Endothelial cell of umbilical vein (primary cell): ENCODE results near the gene ARMH1. TPM values are rescaled to one million over a fixed set of nuclear protein-coding genes. Genes with fewer than 3 reads are reported as not detected.

Source experiments
- BruUV-seq: library from RNA; stranded (reverse); fragments of 400-500 nt; replicated peaks from 2 replicates; lab custom pipeline; 2021; lab: Mats Ljungman, UMichigan
- CTCF ChIA-PET: fragments of 300-600, 350-600 bp; sonication (Branson Sonifier 250); formaldehyde crosslinking; loops from one replicate; lab custom pipeline; 2021; ENCODE audit warnings: antibody characterized with exemption, inconsistent platforms; lab: Charles Lee
- POLR2A ChIA-PET: fragments of 300-600, 350-600 bp; sonication (Branson Sonifier 250); formaldehyde crosslinking; loops from one replicate; lab custom pipeline; 2021; ENCODE audit warnings: antibody characterized with exemption, inconsistent platforms; lab: Charles Lee
- DNase-seq: peaks from one replicate; pipeline ENCODE4 v3.0.0-alpha.2; 2011; ENCODE audit warnings: low read depth, low spot score
- FAIRE-seq: peaks from 2 replicates; lab custom pipeline; 2011; peaks lifted over from hg19 to GRCh38; lab: Jason Lieb, UNC
- H2AFZ ChIP-seq: 2 replicates; pipeline ENCODE4 v1.6.0; 2012; ENCODE audit warnings: low read depth, low read length, control low read depth, inconsistent platforms
- H3K27ac ChIP-seq: 2 replicates; pipeline ENCODE4 v1.5.1; 2011; ENCODE audit warnings: low read depth, mild to moderate bottlenecking, control low read depth, low read length, moderate library complexity; ENCODE audit not compliant: insufficient read depth
- H3K27me3 ChIP-seq, 2 experiments: 2 replicates each; pipeline versions ENCODE4 v1.6.0 to v1.6.1; 2011; ENCODE audit warnings: low read length in 2 of 2, mixed read lengths in 1 of 2; ENCODE audit not compliant: control insufficient read depth in 2 of 2, insufficient read depth in 2 of 2
- H3K36me3 ChIP-seq, 2 experiments: 2 replicates in 1 of 2; 3 replicates in 1 of 2; pipeline ENCODE4 v1.5.1; 2011; ENCODE audit warnings: low read length in 2 of 2, mild to moderate bottlenecking in 1 of 2, moderate library complexity in 1 of 2; ENCODE audit not compliant: control insufficient read depth in 2 of 2, insufficient read depth in 2 of 2; ENCODE audit errors: extremely low read depth in 1 of 2
- H3K4me1 ChIP-seq: 3 replicates; pipeline ENCODE4 v1.5.1; 2011; ENCODE audit warnings: mild to moderate bottlenecking, low read length; ENCODE audit not compliant: control insufficient read depth, insufficient read depth; ENCODE audit errors: extremely low read depth
- H3K4me2 ChIP-seq: 2 replicates; pipeline ENCODE4 v1.6.1; 2011; ENCODE audit warnings: low read length, control low read depth, mixed read lengths; ENCODE audit not compliant: insufficient read depth
- H3K4me3 ChIP-seq, 3 experiments: fragments of 200-600 bp in 1 of 3; sonication (generic), shearing (Covaris generic) in 1 of 3; replicated peaks in 1 of 3; 2 replicates each; pipeline ENCODE4 v1.5.1; 2011 to 2016; ENCODE audit warnings: control low read depth in 3 of 3, low read length in 3 of 3, mild to moderate bottlenecking in 2 of 3, inconsistent platforms in 1 of 3, low read depth in 1 of 3, moderate library complexity in 1 of 3; ENCODE audit not compliant: insufficient read depth in 1 of 3
- H3K79me2 ChIP-seq: 2 replicates; pipeline ENCODE4 v1.6.0; 2012; ENCODE audit warnings: low read length, inconsistent platforms; ENCODE audit not compliant: control insufficient read depth, insufficient read depth
- H3K9ac ChIP-seq: replicated peaks from 2 replicates; pipeline ENCODE3; 2011; ENCODE audit warnings: low read length, control low read depth; ENCODE audit not compliant: insufficient read depth; ENCODE audit errors: extremely low read depth
- H3K9me1 ChIP-seq: replicated peaks from 3 replicates; pipeline ENCODE4 v1.6.0; 2011; ENCODE audit warnings: mild to moderate bottlenecking, low read length; ENCODE audit not compliant: control insufficient read depth, insufficient read depth; ENCODE audit errors: extremely low read depth
- H3K9me3 ChIP-seq: replicated peaks from 2 replicates; pipeline ENCODE4 v1.5.1; 2012; ENCODE audit warnings: low read length, inconsistent platforms; ENCODE audit not compliant: control insufficient read depth, insufficient read depth
- H4K20me1 ChIP-seq: replicated peaks from 2 replicates; pipeline ENCODE3; 2011; ENCODE audit warnings: mild to moderate bottlenecking, low read length; ENCODE audit not compliant: control insufficient read depth, insufficient read depth; ENCODE audit errors: extremely low read depth
- EZH2 ChIP-seq: IDR thresholded peaks from 2 replicates; pipeline ENCODE4 v1.6.1; 2012; ENCODE audit warnings: borderline replicate concordance, low read depth, mild to moderate bottlenecking, moderate library complexity, low read length, inconsistent platforms; ENCODE audit not compliant: severe bottlenecking
- FOS ChIP-seq: IDR thresholded peaks from 2 replicates; pipeline ENCODE4 v1.6.1; 2011; ENCODE audit warnings: mild to moderate bottlenecking, low read length, moderate library complexity, borderline replicate concordance; ENCODE audit not compliant: insufficient read depth
- GATA2 ChIP-seq: IDR thresholded peaks from 2 replicates; pipeline ENCODE4 v1.7.0; 2011; ENCODE audit warnings: low read depth, mild to moderate bottlenecking, moderate library complexity, mixed read lengths, low read length; ENCODE audit not compliant: insufficient read length, insufficient read depth
- JUN ChIP-seq: IDR thresholded peaks from 2 replicates; pipeline ENCODE4 v1.6.1; 2011; ENCODE audit warnings: borderline replicate concordance, low read depth; ENCODE audit not compliant: insufficient read length, insufficient read depth
- MYC ChIP-seq: IDR thresholded peaks from one replicate; pipeline ENCODE4 v1.6.1; 2011; ENCODE audit warnings: mild to moderate bottlenecking, low read depth, low read length
- POLR2A ChIP-seq: IDR thresholded peaks from 2 replicates; pipeline ENCODE4 v1.6.1; 2012; ENCODE audit warnings: low read depth, mild to moderate bottlenecking, control low read depth, low read length
- POLR2AphosphoS5 ChIP-seq: IDR thresholded peaks from 2 replicates; pipeline ENCODE4 v1.6.1; 2012; ENCODE audit warnings: low read depth, mild to moderate bottlenecking, control low read depth, low read length, moderate library complexity; ENCODE audit not compliant: insufficient read depth
- dilution Hi-C: fragments of 300-500 bp; cut with MboI; formaldehyde crosslinking; loops from one replicate; pipeline ENCODE4 v1.15.0; 2019; ENCODE audit warnings: low sequenced_read_pairs; ENCODE audit not compliant: extremely low pct_ligation_motif_present
- intact Hi-C: fragments of 100-400 bp; cut with micrococcal nuclease; formaldehyde crosslinking; loops from one replicate; pipeline ENCODE4 v1.10.0; 2022
- polyA plus RNA-seq, 4 experiments: library from polyadenylated mRNA; depleted of rRNA in 3 of 4; stranded (reverse) in 3 of 4; unstranded in 1 of 4; fragments of >200 nt; gene quantifications; 2 replicates each; pipeline versions ENCODE4 v1.2.1 to v1.2.3, GENCODE V29; 2011 to 2012; ENCODE audit warnings: missing spikeins in 1 of 4
- total RNA-seq: library from RNA; stranded (reverse); gene quantifications from 2 replicates; pipeline ENCODE4 v1.2.3, GENCODE V29; 2021
- TF ChIP-seq, protein P1 (sequence below), 2 donors: IDR thresholded peaks; 1 replicate in 1 of 2; 2 replicates in 1 of 2; pipeline ENCODE4 v1.5.1; 2011; ENCODE audit warnings: low read length in 2 of 2, mild to moderate bottlenecking in 2 of 2, moderate library complexity in 2 of 2, control low read depth in 1 of 2, inconsistent platforms in 1 of 2, low read depth in 1 of 2; ENCODE audit not compliant: insufficient read depth in 1 of 2; ENCODE audit errors: extremely low read depth in 1 of 2
- TF ChIP-seq, protein P2 (sequence below): IDR thresholded peaks from 2 replicates; pipeline ENCODE4 v1.6.1; 2011; ENCODE audit not compliant: insufficient read depth, insufficient read length

ARMH1 gene
- total and polyA plus RNA-seq, 2 donors (not counting 3 experiments of a cell fraction or from before 2014, with no cell fraction given): 0.17 TPM; not detected in 1

DNA sequence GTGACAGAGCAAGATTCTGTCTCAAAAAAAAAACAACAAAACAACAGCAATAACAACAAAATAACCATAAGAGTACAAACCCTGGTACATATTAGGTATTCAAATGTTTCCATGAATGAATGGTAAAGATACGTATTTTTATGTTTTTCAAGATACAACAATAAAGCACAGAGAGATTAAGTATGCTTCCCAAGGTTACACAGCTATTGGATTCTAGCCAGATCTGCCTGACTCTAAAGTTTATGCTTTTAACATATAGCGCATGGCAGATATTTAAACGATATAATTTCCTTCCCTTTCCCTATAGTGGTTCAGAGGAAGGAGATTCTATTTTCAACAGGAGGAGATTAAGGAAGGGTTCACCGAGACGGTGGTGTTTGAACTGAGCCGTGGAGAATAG, 31.0 kb downstream of the ARMH1 start:
- no peak for TF ChIP-seq JUN
- TF ChIP-seq EZH2: no peak
- no peak for TF ChIP-seq POLR2A
- TF ChIP-seq FOS: no peak
- no peak for TF ChIP-seq MYC
- TF ChIP-seq GATA2: no peak
- TF ChIP-seq, protein P1, sequence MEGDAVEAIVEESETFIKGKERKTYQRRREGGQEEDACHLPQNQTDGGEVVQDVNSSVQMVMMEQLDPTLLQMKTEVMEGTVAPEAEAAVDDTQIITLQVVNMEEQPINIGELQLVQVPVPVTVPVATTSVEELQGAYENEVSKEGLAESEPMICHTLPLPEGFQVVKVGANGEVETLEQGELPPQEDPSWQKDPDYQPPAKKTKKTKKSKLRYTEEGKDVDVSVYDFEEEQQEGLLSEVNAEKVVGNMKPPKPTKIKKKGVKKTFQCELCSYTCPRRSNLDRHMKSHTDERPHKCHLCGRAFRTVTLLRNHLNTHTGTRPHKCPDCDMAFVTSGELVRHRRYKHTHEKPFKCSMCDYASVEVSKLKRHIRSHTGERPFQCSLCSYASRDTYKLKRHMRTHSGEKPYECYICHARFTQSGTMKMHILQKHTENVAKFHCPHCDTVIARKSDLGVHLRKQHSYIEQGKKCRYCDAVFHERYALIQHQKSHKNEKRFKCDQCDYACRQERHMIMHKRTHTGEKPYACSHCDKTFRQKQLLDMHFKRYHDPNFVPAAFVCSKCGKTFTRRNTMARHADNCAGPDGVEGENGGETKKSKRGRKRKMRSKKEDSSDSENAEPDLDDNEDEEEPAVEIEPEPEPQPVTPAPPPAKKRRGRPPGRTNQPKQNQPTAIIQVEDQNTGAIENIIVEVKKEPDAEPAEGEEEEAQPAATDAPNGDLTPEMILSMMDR (IDR thresholded peaks at IDR 0.05; ENCODE audit: extremely low read depth in 1 of 2, insufficient read depth in 1 of 2, low read depth in 1 of 2, low read length in 2 of 2): no peak
- TF ChIP-seq, protein P2, sequence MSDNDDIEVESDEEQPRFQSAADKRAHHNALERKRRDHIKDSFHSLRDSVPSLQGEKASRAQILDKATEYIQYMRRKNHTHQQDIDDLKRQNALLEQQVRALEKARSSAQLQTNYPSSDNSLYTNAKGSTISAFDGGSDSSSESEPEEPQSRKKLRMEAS: no peak
- TF ChIP-seq POLR2AphosphoS5: no peak
- intact Hi-C loops (no loop called here), dilution Hi-C loops (no loop called here)
- no peak overlapping the region for H3K4me2 ChIP-seq
- H3K9ac ChIP-seq: no peak overlapping the region
- H3K79me2 ChIP-seq: no peaks in the 10 kb centered on the region
- ChIA-PET CTCF (interaction anchor here (0.8 kb wide), 1 partner anchor 24 kb away, joined by 3 read pairs; no protein-coding TSS in a partner anchor), POLR2A (no interaction called here)
- H2AFZ ChIP-seq: no peak overlapping the region
- no peak overlapping the region for H3K27ac ChIP-seq
- BruUV-seq: no TSS peak
- H3K9me3 ChIP-seq: no peaks in the 10 kb centered on the region
- H3K36me3 ChIP-seq: no peaks in the 10 kb centered on the region
- peaks cover 2% of the 10 kb centered on the region in 2 experiments for H3K27me3 ChIP-seq
- H3K9me1 ChIP-seq: no peaks in the 10 kb centered on the region
- DNase-seq (no peak), FAIRE-seq (no peak)
- H3K4me3 ChIP-seq: no peak overlapping the region
- H4K20me1 ChIP-seq: no peaks in the 10 kb centered on the region
- H3K4me1 ChIP-seq: peaks cover 2% of the 10 kb centered on the region
